ENCODE data around the gene TNFSF12.

DNA sequence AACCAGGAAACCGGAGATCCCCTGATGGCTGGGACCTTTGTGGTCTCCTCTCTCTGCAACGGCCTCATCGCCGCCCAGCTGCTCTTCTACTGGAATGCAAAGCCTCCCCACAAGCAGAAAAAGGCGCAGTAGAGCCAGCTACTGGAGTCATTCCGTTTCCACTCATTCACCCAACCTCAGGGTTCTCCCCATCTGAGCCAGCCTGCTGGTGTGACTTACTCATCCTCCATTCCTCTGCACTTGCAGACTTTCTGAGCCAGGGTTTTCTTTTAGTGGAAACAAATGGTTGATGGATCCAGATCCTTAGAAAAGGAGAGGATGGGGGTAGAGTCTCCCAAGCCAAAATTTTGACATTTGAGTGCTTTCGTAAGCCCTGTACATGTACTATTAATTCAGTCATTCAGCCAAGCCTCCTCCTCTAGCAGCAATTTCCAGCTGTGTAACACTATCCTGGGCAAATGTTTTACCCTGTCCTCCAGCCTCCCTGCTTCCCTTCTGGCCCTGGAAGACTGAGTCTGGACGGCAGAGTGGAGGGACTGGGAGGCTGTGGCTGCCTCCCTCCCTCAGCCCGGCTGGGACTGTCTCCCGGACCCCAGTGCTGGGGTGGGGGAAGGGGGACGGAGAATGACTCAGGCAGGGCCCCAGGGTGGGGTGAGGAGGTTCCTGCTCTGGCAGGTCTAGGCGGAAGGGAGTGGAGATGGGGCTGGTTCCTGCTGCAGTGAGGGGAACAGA lies 38.7 kb downstream of the TNFSF12 start:
- TF ChIP-seq POLR2AphosphoS5 (IDR thresholded peaks at IDR 0.05; ENCODE audit: borderline replicate concordance, low read depth, low read length) (no peak), EZH2 (IDR thresholded peaks at IDR 0.05) (no peak)
